Upper lobe of left lung (tissue), 6 donors: Measurements from ENCODE around the gene GTF2H2C. TPM values are rescaled to one million over a fixed set of nuclear protein-coding genes. Genes with fewer than 3 reads are reported as not detected.
"Not testable (repeated sequence)": the region's sequence is repeated elsewhere in the genome, so short reads cannot be mapped to it uniquely, and the experiment has no call there.

ENCODE experiments used
- ATAC-seq, 2 donors: fragments of 200-7000 bp; cut with Tn5 transposase; one replicate each; pipeline ENCODE4 v1.9.1; 2022; ENCODE audit warnings: mild to moderate bottlenecking in 2 of 2, moderate library complexity in 2 of 2; ENCODE audit not compliant: low FRiP score in 2 of 2
- DNase-seq, 2 donors: peaks; one replicate each; pipeline ENCODE4 v3.0.0-alpha.2; 2019 to 2020
- H3K27ac ChIP-seq, 4 donors: fragments of 200-600 bp; sonication (generic); one replicate each; pipeline ENCODE4 v1.5.1; 2016 to 2019
- H3K27me3 ChIP-seq, 4 donors: fragments of 200-600 bp; sonication (generic); one replicate each; pipeline ENCODE4 v1.5.1; 2017 to 2019
- H3K36me3 ChIP-seq, 4 donors: fragments of 200-600 bp; sonication (generic); one replicate each; pipeline ENCODE4 v1.5.1; 2016 to 2019
- H3K4me1 ChIP-seq, 4 donors: fragments of 200-600 bp; sonication (generic); one replicate each; pipeline ENCODE4 v1.5.1; 2018 to 2019
- H3K4me3 ChIP-seq, 4 donors: fragments of 200-600 bp; sonication (generic); one replicate each; pipeline ENCODE4 v1.5.1; 2017 to 2019; ENCODE audit warnings: mild to moderate bottlenecking in 2 of 4, moderate library complexity in 1 of 4
- H3K9me3 ChIP-seq, 4 donors: fragments of 200-600 bp; sonication (generic); one replicate each; pipeline ENCODE4 v1.5.1; 2018 to 2019
- WGBS, 2 donors: methylation state at CpG; one replicate each; pipeline ENCODE4 v1.1.5; 2017 to 2018; 5-methylcytosine and 5-hydroxymethylcytosine counted together
- small RNA-seq, 4 donors: library from RNA; depleted of rRNA; stranded (forward); fragments of <200 nt; gene quantifications; one replicate each; pipeline ENCODE3, GENCODE V24; 2016
- total RNA-seq, 6 donors: library from RNA; depleted of rRNA in 4 of 6; stranded (reverse); fragments of >200 nt in 4 of 6; gene quantifications; one replicate each; pipeline versions ENCODE4 v1.1.0 to v1.2.1, GENCODE V29; 2016 to 2021
- donor health status: DM: no; HTN: no; CAD: no; lungs with moderate emphysema.
- donor health status: DM: no; HTN: yes; CAD: no; lungs with severe emphysema.

Gene GTF2H2C
- total RNA-seq, 6 donors from 2014 or later: 28.4 to 56.6 (median 33.4) TPM

DNA sequence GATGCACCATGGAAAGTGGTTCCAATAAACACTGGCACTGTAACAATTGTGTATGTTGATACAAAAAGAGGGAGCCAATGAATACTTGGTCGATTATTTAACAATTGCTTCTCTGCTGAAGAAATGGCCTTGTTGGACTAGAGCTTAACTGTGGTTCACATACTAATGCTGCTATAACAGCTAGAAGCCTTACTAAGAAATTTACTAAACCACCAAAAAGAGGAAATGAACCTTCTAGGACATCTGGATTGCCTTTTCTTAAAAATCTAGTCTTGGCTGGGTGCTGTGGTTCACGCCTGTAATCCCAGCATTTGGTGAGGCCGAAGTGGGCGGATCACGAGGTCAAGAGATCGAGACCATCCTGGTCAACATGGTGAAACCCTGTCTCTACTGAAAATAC, 42.0 kb downstream of the GTF2H2C start:
- H3K36me3 ChIP-seq, DNase-seq, H3K27ac ChIP-seq, H3K27me3 ChIP-seq, H3K9me3 ChIP-seq, H3K4me1 ChIP-seq, H3K4me3 ChIP-seq: not testable (repeated sequence)
- WGBS, 2 donors: no CpG with 5 or more reads among the region's 6 CpGs
- ATAC-seq: peak; percentile 51 to 71

DNA sequence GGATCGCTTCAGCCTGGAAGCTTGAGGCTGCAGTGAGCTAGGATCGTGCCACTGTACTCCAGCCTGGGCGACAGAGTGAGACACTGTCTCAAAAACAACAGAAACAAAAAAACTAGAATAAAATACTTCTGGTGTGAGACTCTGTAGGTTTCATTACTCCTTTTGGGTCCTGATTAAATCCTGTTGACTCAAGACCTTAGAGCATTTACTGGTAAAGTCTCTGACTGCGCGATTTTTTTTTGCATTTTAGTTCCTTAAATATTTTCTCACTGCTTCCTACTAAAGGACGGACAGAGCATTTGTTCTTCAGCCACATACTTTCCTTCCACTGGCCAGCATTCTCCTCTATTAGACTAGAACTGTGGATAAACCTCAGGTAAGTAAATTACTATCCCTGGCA, 46.8 kb downstream of the GTF2H2C start:
- H3K4me3 ChIP-seq, H3K27me3 ChIP-seq, H3K36me3 ChIP-seq, H3K4me1 ChIP-seq, DNase-seq, H3K9me3 ChIP-seq, H3K27ac ChIP-seq: not testable (repeated sequence)
- peak; percentile 63 to 80 for ATAC-seq
- WGBS, 2 donors: 41 to 69% methylated on average over 3 of the region's 6 CpGs

DNA sequence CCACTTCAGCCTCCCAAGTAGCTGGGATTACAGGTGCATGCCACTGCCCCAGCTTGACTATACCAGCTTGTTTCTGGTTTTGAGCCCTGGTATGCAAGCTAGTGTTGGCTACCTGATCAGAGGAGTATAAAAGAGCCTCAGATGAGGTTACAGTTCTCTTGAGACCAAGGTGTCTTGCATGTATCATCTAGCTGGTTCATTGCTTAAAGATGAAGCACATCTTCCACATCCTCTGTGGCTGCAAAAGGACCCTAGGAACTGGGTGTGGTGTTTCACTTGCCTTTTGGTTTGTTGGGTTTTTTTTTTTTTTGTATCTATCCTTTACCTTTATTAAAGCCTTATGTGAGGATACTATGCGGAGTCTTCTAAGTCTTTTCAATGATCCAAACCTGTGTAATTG, 47.8 kb downstream of the GTF2H2C start:
- no CpG with 5 or more reads among the region's 1 CpG for WGBS, 2 donors
- H3K27me3 ChIP-seq, H3K36me3 ChIP-seq, H3K4me3 ChIP-seq, H3K27ac ChIP-seq, DNase-seq, H3K9me3 ChIP-seq, ATAC-seq, H3K4me1 ChIP-seq: not testable (repeated sequence)

DNA sequence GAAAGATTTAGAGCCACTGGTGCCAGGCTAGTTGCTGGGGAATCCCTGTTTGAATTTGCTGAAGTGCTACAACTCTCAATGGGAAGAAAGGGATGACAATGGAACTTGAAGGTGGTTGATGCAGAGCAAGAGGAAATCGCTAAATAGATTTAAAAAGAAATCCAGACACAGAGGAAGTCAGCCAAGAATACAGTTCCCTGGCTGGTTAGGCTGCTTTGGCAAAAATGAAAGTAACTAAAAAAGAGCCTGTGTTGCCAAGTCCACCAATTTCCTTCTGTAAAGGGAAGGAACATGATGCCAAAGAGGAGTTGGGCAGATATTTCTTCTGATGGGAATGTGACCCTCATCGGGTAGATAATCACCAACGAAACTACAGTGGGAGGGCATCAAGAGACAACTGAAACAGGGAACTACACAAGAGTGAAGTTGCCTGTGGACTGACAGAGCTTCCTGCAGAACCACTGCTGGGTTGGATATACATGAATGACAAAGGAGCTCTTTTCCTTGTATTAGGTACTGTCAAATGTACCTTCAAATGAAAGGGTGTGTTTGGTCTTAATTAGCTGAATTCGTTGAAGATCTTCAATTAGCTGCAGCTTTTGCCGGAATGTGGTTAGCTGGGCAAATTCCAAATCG, 49.0 kb downstream of the GTF2H2C start:
- not testable (repeated sequence) for DNase-seq, H3K27me3 ChIP-seq, H3K27ac ChIP-seq, H3K9me3 ChIP-seq, H3K4me3 ChIP-seq, H3K4me1 ChIP-seq, H3K36me3 ChIP-seq
- no CpG with 5 or more reads among the region's 6 CpGs for WGBS, 2 donors
- peak in 1 of 2 donors; percentile 60 for ATAC-seq

DNA sequence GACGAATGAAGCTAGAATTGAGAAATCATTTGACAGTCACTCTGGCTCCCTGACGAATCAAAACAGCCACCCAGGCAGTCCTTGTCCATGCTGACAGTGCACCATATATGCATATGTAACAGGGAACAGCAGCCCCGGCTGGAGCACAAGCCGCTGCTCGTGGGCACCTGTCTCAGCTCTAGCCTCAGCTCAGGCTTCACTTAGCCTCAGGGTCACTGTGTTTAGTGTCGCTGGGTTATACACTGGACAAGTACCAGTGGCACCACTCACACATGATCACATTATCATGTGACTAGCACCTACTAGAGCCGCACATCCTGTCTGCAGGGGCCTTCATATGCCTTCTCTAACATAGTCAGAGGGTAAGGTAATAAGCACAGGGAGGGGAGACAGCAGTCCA, 54.9 kb downstream of the GTF2H2C start:
- H3K4me3 ChIP-seq, H3K4me1 ChIP-seq, H3K36me3 ChIP-seq, H3K9me3 ChIP-seq, DNase-seq, H3K27ac ChIP-seq, H3K27me3 ChIP-seq: not testable (repeated sequence)
- ATAC-seq: peak in 1 of 2 donors; percentile 34
- no CpG with 5 or more reads among the region's 7 CpGs for WGBS, 2 donors

DNA sequence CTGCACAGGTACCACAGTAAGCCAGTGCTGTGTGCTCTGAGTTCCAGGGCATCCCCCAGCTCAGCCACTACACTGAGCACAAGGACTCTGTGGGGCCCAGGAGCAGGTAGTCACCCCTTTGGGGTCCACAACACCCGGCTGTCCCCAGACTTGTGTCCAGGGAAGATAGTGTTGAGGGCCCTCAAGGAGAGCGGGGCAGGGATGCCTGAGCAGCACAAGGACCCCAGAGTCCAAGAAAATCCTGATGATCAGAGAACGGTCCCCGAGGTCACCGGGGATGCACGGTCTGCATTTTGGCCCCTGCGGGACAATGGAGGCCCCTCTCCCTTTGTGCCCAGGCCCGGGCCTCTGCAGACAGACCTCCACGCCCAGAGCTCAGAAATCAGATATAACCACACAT, 71.9 kb downstream of the GTF2H2C start:
- not testable (repeated sequence) for DNase-seq, H3K4me3 ChIP-seq, H3K27ac ChIP-seq, H3K4me1 ChIP-seq, H3K36me3 ChIP-seq, H3K27me3 ChIP-seq, ATAC-seq, H3K9me3 ChIP-seq
- 97% methylated on average over 7 of the region's 9 CpGs; no CpG with 5 or more reads in 1 of the 2 donors for WGBS, 2 donors

Small RNA genes lying within 50 kb of the gene (small RNA-seq; reads per million reads assigned to genes)
- gene RNU6-724P: 0 reads per million in 4 donors

Other genes starting within 250 kb of the GTF2H2C start
- 10 to 100 TPM in 3 of 6 donors, 1 to 10 TPM in 3; 5.2 to 21.3 (median 11.3) TPM for gene CCDC125, start 227.4 kb upstream of the GTF2H2C start, total RNA-seq
- gene AK6, start 190.7 kb upstream of the GTF2H2C start, total RNA-seq: 10 to 100 TPM in 4 of 6 donors, 1 to 10 TPM in 2; 7.2 to 31.8 (median 18.2) TPM
- gene TAF9, start 190.7 kb upstream of the GTF2H2C start, total RNA-seq: 10 to 100 TPM; 25.9 to 59.7 (median 38.2) TPM
- 10 to 100 TPM; 15.2 to 27.2 (median 17.9) TPM for gene RAD17, start 190.4 kb upstream of the GTF2H2C start, total RNA-seq
- gene MARVELD2, start 145.1 kb upstream of the GTF2H2C start, total RNA-seq: 10 to 100 TPM; 12.5 to 37.2 (median 25.7) TPM
- gene OCLN, start 67.4 kb upstream of the GTF2H2C start, total RNA-seq: 100 to 1,000 TPM in 3 of 6 donors, 10 to 100 TPM in 3; 66.4 to 277 (median 109) TPM